Endometrial microvascular endothelial cells (primary cell): ENCODE results near the gene CELF5. TPM values are rescaled to one million over a fixed set of nuclear protein-coding genes. Genes with fewer than 3 reads are reported as not detected.
"Not testable (repeated sequence)": the region's sequence is repeated elsewhere in the genome, so short reads cannot be mapped to it uniquely, and the experiment has no call there.

Source experiments
- in situ Hi-C: cut with HindIII; loops from 2 replicates; pipeline ENCODE4 v1.10.0; 2017; ENCODE audit warnings: low sequenced_read_pairs, low pct_unique_long_range_greater_than_20kb; ENCODE audit errors: inconsistent ontology term
- total RNA-seq: library from RNA; depleted of rRNA; stranded (reverse); fragments of >200 nt; gene quantifications from one replicate; pipeline ENCODE4 v1.2.3, GENCODE V29; 2015; ENCODE audit errors: inconsistent ontology term

The CELF5 gene
- total RNA-seq, 1 donor from 2014 or later, result not detected

GRCh38 chr19:3189702-3190469 is 34.6 kb upstream of the CELF5 start:
- in situ Hi-C loops, result no loop called here

- in situ Hi-C loops, result no loop called here
Measured at GRCh38 chr19:3190470-3190770, 34.0 kb upstream of the CELF5 start.

DNA sequence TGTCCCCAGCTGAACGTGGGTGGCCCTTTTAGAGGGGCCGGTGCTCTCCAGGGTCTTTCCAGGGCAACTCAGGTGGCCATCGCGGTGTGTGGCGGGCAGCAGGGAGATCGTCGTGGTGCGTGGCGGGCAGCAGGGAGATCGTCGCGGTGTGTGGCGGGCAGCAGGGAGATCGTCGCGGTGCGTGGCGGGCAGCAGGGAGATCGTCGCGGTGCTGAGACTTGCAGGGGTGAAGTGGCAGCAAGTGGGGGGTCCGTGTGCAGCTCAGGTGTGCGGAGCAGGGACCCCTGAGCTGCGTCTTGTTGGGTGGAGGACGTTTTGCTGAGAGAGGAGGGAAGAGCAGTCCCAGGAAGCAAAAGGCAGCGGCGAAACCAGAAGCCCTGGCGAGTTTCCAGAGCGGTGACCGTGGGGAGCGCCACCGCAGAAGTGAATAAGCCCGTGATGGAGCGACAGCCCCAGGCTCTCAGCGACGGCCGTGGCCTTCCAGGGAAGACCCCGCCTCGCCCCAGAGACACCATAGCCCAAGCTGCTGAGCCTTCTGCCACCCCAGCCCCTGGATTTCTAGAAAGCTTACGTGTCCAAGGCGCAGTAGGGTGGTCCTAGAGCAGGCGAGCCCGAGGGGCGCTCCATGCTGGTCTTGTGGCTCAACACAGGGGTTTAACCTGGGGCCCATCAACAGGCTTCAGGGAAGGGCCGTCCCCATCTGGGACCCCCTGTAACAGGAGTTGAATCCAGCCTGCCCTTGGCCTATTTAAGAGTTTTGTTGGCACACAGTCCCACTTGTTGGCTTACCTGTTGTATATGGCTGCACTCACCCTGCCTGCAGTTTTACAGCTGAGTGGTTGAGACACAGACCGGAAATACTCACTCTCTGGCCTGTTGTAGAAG is 33.3 kb upstream of the CELF5 start:
- in situ Hi-C loops, result no loop called here

DNA sequence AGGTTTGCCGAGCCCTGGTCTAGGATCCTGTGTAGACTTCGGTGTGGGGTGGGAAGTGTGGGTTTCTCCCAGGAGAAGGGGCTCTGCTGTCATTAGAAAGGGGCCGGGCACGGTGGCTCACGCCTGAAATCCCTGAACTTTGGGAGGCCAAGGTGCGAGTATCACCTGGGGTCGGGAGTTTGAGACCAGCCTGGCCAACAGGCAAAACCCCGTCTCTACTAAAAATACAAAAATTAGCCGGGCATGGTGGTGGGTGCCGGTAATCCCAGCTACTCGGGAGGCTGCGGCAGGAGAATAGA is 32.7 kb upstream of the CELF5 start:
- in situ Hi-C loops, result not testable (repeated sequence)

GRCh38 chr19:3192228-3192635 is 32.2 kb upstream of the CELF5 start:
- in situ Hi-C loops, result no loop called here

GRCh38 chr19:3192684-3193083 is 31.8 kb upstream of the CELF5 start:
- in situ Hi-C loops, result no loop called here

DNA sequence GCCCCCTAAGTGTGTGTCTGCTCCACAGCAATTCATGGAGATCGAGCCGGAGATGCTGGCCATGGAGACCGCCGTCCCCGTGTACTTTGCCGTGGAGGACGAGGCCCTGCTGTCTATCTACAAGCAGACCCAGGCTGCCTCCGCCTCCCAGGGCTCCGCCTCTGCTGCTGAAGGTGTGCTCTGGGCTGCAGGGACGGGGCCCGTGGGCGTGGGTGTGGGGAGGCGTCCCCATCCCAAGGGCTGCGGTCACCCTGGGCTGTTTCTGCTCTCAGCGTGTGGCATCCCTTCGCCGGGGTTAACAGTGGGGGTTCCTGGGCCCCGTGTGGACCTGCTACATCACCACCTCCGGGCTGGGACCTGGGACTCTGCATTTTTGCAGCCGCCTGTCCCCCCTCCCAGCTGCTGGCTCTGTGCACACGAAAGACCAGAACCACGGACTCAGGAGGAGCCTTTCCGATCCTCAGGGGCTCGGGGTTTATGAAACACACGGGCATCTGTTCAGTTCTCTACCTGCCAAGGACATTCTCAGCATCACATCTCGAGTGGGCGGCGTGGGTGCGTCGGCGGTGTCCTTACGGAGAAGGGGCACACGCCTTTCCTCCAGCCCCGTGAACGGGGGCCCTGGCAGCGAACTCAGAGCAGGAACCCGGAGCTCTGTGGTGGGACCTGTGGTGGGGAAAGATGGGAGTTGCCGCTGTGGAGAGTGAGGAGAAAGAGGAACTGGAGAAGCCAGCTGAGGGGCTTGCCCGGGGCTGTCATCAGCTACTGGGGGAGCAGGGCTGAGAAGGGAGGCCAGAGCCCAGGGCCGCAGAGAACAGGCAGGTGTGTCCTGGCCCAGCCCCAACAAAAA is 31.0 kb upstream of the CELF5 start:
- in situ Hi-C loops, result no loop called here

DNA sequence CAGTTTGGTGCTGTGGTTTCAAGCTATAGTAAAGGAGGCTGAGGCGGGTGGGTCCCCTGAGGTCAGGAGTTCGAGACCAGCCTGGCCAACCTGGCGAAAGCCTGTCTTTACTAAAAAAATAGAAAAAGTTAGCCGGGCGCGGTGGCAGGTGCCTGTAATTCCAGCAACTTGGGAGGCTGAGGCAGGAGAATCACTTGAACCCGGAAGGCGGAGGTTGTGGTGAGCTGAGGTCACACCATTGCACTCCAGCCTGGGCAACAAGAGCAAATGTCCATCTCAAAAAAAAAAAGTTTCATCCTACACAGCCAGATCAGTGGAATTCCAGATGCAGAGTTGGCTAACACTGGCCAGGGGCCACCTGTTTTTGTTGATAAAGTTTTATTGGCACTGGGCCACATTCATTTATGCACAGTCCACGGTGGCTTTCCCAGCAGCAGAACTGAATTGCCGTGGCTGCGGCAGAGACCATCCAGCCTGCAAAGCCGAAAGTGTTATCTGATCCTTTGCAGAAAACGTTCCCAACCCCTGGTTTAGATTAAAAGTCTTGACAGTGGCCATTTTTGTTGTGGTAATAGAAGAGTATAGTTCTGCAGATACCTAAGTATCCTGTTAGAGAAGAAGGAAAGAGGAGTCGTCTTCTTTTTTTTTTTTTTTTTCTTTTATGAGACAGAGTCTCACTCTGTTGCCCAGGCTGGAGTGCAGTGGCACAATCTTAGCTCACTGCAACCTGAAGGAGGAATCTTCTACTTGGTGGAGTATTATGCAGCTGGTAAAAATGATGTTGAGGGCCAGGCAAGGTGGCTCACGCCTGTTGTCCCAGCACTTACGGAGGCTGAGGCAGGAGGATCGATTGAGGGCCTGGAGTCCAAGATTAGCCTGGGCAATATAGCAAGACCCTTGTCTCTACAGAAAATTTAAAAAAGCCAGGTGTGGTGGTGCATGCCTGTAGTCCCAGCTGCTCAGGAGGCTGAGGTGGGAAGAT is 30.1 kb upstream of the CELF5 start:
- in situ Hi-C loops, result no loop called here

GRCh38 chr19:3196064-3196932 is 28.2 kb upstream of the CELF5 start:
- in situ Hi-C loops, result no loop called here

GRCh38 chr19:3196933-3197205 is 27.6 kb upstream of the CELF5 start:
- in situ Hi-C loops, result no loop called here

DNA sequence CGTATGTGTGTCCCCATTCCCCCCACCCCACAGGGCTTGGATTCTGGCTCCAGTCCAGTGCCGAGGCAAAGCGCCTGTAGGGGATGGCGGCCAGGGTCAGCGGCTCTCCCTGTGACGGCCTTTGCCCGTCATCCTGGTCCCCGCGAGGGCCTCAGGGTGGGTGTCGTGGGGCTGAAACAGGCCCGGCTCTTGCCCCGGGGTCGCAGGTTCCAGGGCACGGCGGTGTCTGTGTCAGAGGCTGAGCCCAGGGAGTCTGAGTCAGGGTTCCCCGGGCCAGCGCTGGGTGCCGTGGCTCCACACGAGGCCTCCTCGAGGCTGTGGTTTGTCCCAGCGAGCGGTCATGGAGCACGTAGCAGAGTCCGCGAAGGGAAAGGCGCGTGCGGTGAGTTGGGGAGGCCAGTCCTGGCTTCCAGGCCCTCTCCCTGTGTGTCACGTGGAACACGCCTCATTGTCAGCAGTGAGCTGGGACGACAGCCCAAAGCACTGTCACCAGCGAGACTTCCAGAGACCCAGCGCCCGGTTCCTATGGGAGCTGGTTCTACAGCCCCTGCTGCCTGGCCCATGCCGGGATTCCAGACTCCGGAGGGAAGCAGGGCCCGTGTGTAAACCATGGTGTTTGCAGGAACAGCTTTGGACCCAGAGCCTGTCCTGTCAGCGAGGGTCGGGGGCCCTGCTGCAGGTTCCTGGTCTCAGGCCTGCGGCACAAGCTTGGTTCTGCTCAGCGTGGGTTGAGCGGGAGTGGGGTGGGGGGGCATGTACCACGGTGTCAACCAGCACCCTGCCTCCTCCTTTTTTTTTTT is 25.4 kb upstream of the CELF5 start:
- in situ Hi-C loops, result no loop called here

DNA sequence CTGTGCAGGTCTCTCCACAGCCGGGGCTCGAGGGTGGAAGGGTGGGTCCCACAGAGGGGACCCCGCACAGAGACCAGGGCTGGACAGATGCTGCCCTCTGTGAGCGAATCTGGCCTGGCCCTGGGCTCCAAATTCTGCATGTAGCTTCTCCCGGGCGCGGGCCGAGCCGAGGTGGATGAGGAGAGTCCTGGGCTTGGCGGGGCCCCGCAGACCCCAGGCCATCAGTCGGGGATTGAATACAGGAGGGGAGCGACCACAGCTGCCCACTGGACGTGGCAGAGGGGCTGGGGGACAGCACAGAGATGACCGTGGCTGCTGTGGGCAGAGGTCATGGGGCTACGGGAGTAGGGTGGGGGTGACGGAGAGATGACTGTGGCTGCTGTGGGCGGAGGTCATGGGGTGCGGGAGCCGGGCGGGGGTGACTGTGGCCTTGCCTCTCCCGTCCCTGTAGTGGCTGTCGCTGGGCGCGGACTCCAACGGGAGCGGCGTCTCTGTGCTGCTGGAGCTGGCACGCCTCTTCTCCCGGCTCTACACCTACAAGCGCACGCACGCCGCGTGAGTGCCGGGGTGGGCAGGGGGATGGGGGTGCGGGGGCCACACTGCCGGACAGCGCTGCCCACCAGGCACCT is 23.3 kb upstream of the CELF5 start:
- in situ Hi-C loops, result no loop called here

DNA sequence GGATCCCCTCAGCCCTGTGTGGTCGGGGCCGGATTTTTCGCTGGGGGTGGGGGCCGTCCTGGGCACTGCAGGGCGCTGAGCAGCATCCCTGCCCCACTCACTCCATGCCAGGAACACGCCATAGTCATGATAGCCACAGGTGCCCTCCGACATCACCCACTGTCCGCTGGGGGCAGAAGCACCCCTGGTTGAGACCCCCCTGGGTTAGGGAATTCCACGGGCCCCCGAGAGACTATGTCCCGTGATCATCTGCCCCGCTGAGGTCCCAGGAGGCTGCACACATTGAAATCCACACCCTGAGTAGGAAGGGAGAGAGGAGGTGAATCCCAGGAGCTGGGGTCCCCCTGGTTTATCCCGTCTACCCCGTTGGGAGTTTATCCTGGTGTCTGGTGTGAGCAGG is 22.6 kb upstream of the CELF5 start:
- in situ Hi-C loops, result no loop called here

DNA sequence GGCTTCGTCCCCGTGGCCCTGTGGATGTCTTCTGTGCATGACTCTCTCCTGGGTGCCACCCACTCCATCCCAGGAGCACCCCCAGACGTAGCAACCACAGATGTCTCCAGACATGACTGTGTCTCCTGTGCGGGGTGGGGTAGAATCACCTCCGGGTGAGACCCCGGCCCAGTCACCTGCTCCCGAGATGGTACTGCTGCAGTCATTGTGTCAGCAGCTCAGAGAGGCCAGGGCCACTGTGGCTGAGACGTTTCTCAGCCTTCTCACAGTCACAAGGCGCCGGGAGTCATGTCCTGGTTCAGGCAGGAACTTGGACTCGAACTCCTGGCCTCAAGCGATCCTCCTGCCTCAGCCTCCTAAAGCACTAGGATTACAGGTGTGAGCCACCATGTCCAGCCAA is 22.1 kb upstream of the CELF5 start:
- in situ Hi-C loops, result no loop called here

DNA sequence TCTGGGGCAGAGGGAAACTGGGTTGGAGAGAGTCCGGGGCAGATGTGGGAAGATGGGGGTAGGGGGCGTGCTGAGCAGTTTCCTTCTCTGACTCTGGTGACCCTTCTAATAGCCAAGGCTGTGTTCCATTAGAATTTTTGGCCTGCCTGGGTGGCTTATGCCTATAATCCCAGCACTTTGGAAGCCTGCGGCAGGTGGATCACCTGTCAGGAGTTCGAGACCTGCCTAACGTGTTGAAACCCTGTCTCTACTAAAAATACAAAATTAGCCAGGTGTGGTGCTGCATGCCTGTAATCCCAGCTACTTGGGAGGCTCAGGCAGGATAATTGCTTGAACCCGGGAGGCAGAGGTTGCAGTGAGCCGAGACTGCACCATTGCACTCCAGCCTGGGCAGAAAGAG is 21.6 kb upstream of the CELF5 start:
- in situ Hi-C loops, result not testable (repeated sequence)

DNA sequence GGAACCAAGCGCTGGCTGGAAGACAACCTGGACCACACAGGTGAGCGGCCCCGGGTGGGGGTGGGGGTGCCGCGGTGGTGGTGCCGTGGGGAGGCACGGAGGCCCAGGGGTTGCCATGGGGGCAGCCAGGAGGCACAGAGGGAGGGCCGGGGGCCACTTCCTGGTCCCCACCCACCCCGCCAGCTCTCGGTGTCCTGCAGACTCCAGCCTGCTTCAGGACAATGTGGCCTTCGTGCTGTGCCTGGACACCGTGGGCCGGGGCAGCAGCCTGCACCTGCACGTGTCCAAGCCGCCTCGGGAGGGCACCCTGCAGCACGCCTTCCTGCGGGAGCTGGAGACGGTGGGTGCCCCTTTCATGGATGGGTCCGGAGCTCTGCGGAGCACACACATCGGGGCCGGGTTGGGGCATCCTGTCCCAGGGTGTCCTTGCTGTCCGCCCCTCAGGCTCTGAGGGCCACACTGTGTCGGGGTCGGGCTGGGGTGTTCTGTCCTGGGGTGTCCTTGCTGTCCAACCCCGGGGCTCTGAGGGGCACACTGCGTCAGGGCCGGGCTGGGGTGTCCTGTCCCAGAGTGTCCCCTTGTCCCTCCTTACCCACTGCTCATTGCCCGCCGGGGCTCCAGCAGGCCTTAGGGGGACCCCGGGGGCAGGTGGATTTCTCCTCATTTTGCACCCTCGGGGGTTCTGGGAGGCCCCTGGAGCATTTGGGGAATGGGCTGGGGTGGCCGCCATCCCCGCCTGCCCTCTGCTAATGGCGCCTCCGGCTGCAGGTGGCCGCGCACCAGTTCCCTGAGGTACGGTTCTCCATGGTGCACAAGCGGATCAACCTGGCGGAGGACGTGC is 20.4 kb upstream of the CELF5 start:
- in situ Hi-C loops, result no loop called here
